Measurements from ENCODE around the gene MPPED2.
"Not testable (repeated sequence)": the region's sequence is repeated elsewhere in the genome, so short reads cannot be mapped to it uniquely, and the experiment has no call there.

MPPED2 gene

DNA sequence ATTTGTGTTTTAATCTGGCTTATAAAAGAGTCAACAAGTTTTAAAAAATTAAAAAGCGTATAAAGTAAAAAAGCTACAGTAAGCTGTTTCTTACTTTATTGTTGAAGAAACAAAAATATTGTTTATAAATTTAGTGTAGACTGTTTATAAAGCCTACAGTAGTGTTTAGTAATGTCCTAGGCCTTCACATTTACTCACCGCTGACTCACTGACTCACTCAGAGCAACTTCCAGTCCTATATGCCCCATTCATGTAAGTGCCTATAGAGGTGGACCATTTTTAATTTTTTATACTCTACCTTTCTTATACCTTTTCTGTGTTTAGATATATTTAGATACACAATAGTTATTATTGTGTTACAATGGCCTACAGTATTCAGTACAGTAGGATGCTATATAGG lies 12.2 kb downstream of the MPPED2 start:
- no peak for DNase-seq

DNA sequence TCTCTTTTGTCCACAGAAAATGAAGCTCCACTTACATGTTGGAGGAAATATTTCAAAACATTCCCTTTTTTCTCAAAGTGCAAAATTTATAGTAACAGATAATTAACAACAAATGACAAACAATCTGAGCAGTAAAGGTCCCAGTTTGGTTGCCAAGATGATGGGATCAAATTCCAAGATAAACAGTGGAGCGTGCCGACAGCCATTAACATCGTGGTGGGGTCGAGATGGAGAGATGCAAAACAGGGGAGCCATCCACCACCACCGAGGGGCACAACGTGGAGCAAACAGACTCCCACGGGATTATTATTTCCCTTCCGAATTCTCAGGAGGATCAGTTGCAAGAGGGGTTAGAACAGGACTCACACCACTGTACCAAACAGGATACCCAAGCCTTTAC lies 17.2 kb downstream of the MPPED2 start:
- DNase-seq = no peak

DNA sequence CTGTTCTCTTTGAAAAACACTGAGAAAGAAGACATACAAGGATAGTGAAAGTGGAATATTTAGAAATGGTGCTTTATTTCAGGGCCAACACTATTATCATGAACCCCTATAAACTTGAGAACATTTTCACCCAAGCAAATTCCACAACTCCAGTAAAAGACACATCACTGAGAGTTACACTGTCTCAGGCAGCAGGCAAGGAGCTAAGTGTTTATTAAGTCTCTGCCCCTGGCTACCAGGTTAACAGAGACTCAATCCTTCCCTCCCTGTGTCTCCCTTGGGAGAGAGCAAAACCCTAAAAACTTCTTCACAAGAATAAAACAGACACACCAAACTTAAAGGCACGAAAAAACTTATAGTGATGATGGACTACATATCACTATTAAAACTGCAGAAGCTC lies 18.5 kb downstream of the MPPED2 start:
- no peak for DNase-seq

- DNase-seq = no peak
Measured at GRCh38 chr11:30567120-30567519, 19.0 kb downstream of the MPPED2 start.

GRCh38 chr11:30566482-30566881 lies 19.7 kb downstream of the MPPED2 start:
- DNase-seq = no peak

DNA sequence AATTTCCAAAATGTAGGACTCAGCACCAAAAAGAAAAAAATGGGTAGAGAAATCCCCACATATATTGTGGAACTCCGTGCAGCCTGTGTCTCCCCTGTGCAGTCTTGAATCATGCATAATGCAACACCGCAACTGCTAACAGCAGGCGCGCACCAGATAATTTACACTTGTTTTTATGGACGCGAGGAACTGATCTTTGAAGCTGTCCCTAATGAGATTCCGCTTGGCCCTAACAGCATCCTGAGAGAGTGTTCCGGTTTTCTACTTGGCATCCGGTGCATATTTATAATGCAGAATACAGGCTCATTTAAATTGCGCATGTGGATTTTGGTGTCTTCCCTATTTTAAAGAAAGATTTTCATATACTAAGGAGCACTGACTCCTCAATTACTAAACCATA lies 21.1 kb downstream of the MPPED2 start:
- DNase-seq = peak; percentile 12

DNA sequence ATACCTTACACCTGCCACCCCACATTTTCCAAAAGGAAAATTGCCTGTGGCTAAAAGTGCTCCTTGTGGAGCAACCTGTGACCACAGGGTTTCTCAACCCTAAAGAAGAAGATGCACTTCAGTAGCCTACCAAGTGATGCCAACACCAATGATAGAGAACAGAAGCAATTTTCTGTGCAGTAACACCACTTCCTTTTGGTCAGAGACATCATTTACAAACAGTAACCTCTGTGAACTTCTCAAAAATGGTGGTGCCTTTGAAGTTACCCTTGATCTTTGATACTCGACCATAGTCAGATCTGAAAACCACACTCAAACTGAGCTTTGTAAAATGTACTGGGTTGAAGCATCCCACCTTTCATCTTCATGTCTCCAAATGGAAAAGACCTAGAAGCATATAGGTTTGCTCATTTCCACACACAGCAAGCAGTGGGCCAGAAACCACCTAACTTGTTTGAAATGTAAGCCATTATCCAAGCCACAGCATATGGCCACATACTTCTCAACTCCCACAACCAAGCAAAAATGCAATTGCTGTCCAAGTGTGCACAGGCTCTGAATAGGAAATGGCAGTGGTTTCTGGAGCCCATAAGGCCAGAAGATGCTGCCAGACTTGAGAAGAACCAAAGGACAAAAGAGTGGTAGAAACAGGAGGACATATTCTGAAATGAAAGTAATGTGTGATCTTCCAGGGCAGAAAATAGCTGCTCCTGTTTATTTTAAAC lies 24.3 kb downstream of the MPPED2 start:
- DNase-seq = no peak

GRCh38 chr11:30560206-30561106 lies 25.7 kb downstream of the MPPED2 start:
- peak; percentile 23 for DNase-seq

DNA sequence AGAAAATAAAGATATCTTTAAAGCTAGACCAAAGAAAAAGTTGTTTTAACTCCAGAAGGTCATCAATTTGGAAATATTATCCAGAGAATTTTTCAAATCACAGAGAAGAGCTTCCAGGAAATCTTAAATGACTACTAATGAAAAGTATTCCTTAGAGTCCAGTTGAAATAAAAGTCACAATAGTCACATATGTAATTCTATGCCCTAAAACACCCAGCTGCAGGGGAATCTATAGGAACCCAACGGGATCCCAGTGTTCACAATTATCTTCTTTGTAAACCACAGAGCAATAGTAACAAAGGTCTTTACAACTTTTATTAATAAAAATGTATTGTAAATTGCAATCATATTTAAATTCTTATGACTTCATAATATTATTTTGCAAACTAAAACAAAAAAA lies 27.1 kb downstream of the MPPED2 start:
- no peak for DNase-seq

- not testable (repeated sequence) for DNase-seq
Measured at GRCh38 chr11:30554587-30554986, 31.6 kb downstream of the MPPED2 start.

- DNase-seq = no peak
Measured at GRCh38 chr11:30553521-30554110, 32.5 kb downstream of the MPPED2 start.

GRCh38 chr11:30552839-30553238 lies 33.3 kb downstream of the MPPED2 start:
- no peak for DNase-seq

- no peak for DNase-seq
Measured at GRCh38 chr11:30550022-30550542, 36.1 kb downstream of the MPPED2 start.

GRCh38 chr11:30549565-30549964 lies 36.6 kb downstream of the MPPED2 start:
- DNase-seq = no peak

DNA sequence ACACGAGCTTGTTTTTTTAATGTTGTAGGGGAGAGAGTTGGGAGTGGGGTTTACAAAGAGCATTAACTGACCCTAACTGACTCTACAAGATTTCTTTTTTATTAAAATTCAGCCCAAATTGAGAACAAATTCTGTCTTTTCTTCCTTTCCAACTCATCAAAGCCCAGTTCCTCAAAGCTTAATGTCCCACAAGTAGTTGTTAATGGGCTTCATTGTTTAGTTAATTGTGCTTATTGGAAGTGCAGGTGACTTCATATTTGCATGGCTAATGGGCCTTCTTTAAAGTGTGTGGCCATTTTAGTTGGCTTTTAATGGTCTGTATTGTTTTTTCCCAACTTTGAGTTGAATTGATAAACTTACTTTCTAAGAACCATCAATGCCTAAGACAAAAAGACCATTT lies 39.8 kb downstream of the MPPED2 start:
- no peak for DNase-seq

- no peak for DNase-seq
Measured at GRCh38 chr11:30545507-30545906, 40.6 kb downstream of the MPPED2 start.

GRCh38 chr11:30543066-30543465 lies 43.1 kb downstream of the MPPED2 start:
- no peak for DNase-seq

DNA sequence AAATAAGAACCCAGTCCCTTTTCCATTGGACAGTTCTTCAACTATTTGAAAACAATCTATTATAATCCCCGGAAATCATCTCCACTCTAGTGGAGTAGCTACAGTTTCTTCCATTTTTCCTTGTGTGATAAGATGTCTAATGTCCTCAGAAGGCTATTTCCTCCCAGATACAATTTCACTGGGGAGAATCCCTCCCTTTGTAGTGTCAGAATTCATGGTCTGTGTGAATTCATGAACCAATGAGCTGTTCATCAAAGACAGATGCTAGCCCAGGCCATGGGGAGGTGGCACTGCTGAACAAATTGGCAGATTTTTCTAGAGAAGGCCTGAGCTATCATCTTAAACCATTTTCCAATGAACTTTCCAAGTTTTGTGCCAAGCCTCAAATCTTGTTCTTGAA lies 45.4 kb downstream of the MPPED2 start:
- no peak for DNase-seq

DNA sequence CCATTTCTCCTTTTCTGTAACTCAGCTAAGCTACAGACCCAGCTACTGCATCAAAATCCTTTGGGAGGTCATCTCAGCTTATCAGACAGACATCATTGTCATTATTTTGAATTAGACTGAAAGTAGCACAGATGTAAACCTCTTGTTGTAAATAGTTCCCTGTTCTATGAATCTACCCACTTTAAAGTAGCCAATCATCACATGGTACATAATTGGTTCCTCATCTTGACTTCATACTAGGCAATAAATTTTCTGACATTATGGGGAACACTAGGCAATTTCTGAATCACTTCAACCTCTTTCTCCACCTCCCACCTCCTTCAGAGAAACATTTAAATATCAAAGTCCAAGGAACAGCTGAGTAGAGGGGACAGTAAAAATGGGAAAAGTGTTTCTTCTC lies 47.9 kb downstream of the MPPED2 start:
- DNase-seq = peak; percentile 3

GRCh38 chr11:30535818-30536217 lies 50.3 kb downstream of the MPPED2 start:
- no peak for DNase-seq

DNA sequence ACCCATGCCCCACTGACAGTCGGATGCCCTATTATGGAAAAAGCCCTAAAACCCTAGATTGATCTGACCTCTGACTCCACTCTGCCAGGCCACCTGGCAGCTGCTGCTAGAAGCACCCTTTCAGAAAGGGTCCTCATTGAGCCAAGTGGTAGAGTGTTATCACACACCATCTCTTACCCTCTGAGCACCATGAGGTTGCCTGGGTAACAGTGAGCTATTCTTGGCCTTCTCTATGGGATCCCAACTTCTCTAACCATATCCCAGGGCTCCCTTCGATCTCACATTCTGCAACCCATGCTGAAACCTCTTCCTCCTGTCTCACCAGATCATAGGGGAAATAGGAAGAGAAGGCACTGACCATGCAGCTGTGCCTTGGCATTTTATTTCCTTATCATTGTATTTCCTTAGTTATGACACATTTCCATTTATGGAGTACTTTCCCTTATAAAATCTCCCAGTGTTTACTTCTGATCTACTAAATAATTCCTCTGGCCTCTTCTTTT lies 52.7 kb downstream of the MPPED2 start:
- DNase-seq = no peak

DNA sequence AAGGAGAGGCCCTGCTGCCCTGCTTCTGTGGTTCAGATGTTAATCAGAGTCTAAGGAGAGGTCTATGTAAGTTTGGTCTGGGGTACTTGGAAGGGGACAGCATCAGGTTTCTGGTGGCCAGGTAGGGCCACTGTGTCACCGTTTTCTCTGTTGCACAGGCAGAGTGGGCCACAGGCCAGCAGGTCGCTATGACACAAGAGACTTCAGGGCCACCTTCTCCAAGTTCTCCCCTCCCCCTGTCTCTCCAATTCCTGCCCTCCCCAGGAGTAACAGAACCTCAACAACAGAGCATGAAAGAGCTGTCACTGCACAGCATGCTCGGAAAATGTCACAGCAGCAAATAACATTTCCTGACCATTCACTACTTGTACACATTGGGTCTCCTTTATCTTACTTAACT lies 58.6 kb downstream of the MPPED2 start:
- no peak for DNase-seq

GRCh38 chr11:30526558-30526957 lies 59.6 kb downstream of the MPPED2 start:
- DNase-seq = no peak
